ENCODE measurements around the gene MBOAT1. TPM values are rescaled to one million over a fixed set of nuclear protein-coding genes. Genes with fewer than 3 reads are reported as not detected.

MBOAT1 gene
- total RNA-seq, 2 experiments from 2014 or later: 5.4 to 6.4 TPM

DNA sequence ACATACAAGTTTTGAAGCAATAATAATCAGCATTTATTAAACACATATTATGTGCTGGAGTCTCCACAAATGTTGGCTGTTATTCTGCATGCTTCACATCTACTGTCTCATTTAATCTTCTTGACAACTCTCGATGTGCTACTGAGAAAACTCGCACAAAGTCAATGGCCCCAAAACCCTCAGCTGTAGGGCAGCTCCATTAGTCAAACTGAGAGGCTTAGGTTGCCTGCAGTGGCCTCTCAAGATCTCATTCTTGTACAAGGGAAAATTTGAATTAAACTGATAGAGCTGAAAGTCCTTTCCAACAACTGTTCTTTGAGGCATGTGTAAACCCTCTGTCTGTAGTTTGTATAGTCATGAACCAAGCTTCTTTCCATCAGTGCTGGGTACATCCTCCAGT lies 49.8 kb downstream of the MBOAT1 start:
- no peaks in the 10 kb centered on the region for H3K36me3 Mint-ChIP-seq (ENCODE audit: low read depth)
- intact Hi-C loops (cut with micrococcal nuclease): no loop called here
- no peaks in the 10 kb centered on the region for H3K4me1 Mint-ChIP-seq (ENCODE audit: low read depth)
- no peaks in the 10 kb centered on the region for H3K9me3 Mint-ChIP-seq
- TF ChIP-seq, protein P1, sequence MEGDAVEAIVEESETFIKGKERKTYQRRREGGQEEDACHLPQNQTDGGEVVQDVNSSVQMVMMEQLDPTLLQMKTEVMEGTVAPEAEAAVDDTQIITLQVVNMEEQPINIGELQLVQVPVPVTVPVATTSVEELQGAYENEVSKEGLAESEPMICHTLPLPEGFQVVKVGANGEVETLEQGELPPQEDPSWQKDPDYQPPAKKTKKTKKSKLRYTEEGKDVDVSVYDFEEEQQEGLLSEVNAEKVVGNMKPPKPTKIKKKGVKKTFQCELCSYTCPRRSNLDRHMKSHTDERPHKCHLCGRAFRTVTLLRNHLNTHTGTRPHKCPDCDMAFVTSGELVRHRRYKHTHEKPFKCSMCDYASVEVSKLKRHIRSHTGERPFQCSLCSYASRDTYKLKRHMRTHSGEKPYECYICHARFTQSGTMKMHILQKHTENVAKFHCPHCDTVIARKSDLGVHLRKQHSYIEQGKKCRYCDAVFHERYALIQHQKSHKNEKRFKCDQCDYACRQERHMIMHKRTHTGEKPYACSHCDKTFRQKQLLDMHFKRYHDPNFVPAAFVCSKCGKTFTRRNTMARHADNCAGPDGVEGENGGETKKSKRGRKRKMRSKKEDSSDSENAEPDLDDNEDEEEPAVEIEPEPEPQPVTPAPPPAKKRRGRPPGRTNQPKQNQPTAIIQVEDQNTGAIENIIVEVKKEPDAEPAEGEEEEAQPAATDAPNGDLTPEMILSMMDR (IDR thresholded peaks at IDR 0.05): no peak
- no peak for ATAC-seq
- POLR2A ChIA-PET: no interaction called here
- H3K4me3 Mint-ChIP-seq: no peak overlapping the region
- H3K27ac Mint-ChIP-seq: no peak overlapping the region
- CTCF ChIA-PET: interaction anchor here (1.4 kb wide), 1 partner anchor 36 kb away, joined by 3 read pairs; no protein-coding TSS in a partner anchor
- no peak for DNase-seq
- H3K27me3 Mint-ChIP-seq: no peaks in the 10 kb centered on the region

DNA sequence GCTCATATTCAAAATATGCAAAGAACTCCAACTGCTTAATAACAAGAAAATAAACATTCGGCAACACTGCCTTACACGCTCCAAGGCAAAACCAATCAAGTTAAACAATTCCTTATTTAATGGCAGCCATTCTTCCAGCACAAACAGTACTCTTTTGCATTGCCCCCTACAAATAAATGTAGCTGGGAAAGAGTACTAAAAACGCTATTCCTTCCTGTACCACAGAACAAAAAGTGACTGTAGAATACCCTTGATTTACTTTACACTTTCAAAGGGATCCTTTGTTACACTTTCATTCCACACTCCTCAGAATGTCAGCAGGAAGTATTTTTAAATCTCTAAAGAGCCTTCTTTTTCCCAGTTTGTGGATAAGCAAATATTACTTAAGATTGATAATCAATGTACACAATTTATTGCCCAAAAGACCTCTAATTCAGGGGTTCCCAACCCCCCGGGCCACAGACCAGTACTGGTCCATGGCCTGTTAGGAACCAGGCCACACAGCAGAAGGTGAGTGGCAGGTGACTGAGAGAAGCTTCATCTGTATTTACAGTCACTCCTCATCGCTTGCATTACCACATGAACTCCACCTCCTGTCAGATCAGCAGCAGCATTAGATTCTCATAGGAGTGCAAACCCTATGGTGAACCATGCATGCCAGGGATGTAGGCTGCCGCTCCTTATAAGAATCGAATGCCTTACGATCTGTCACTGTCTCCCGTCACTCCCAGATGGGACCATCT lies 51.6 kb downstream of the MBOAT1 start:
- no peak overlapping the region for H3K4me3 Mint-ChIP-seq
- H3K27ac Mint-ChIP-seq: no peak overlapping the region
- H3K36me3 Mint-ChIP-seq (ENCODE audit: low read depth): no peaks in the 10 kb centered on the region
- DNase-seq (no peak), ATAC-seq (no peak)
- no peaks in the 10 kb centered on the region for H3K27me3 Mint-ChIP-seq
- ChIA-PET CTCF (interaction anchor here (1.0 kb wide), 1 partner anchor 34 kb away, joined by 4 read pairs; no protein-coding TSS in a partner anchor), POLR2A (no interaction called here)
- no peaks in the 10 kb centered on the region for H3K9me3 Mint-ChIP-seq
- intact Hi-C loops (cut with micrococcal nuclease): no loop called here
- no peaks in the 10 kb centered on the region for H3K4me1 Mint-ChIP-seq (ENCODE audit: low read depth)
- TF ChIP-seq, protein P1 (IDR thresholded peaks at IDR 0.05): no peak

DNA sequence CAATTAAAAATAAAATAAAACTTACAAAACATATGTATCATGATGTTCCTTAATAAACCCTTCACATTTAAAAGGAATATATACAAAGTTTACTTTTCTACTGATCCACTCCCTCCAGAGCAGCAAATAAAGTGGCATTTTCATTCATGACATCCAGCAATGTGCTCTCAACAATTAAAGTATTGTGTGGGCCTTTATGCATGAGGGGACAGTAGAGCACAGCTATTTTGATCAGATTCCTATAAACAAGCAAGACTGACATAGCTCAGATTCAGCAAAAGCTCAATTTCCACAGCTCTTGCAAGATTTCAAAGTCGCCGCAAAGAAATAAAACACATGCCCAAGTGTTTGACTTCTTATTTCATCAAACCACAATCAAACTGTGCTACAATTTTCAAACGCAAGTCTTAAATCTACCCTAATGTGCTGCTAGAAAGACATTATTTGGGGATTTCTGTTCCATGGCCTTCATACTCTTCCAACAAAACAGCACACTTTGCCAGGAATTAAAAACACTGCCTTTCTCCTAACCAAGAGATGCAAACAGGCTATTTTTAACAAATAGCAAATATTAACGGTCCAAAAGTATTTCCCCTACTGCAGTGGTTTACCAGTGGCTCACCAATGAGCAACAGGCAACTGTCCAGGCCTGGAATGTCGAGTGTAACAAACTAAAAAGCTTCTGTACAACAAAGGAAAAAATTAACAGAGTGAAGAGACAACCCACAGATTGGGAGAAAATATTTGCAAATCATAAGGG lies 52.3 kb downstream of the MBOAT1 start:
- intact Hi-C loops (cut with micrococcal nuclease): no loop called here
- DNase-seq (no peak), ATAC-seq (no peak)
- POLR2A ChIA-PET: no interaction called here
- Mint-ChIP-seq H3K4me1 (ENCODE audit: low read depth) (no peaks in the 10 kb centered on the region), H3K36me3 (ENCODE audit: low read depth) (no peaks in the 10 kb centered on the region), H3K9me3 (no peaks in the 10 kb centered on the region), H3K4me3 (no peak overlapping the region), H3K27ac (no peak overlapping the region), H3K27me3 (no peaks in the 10 kb centered on the region)
- CTCF ChIA-PET: no interaction called here
- TF ChIP-seq, protein P1 (IDR thresholded peaks at IDR 0.05): no peak

DNA sequence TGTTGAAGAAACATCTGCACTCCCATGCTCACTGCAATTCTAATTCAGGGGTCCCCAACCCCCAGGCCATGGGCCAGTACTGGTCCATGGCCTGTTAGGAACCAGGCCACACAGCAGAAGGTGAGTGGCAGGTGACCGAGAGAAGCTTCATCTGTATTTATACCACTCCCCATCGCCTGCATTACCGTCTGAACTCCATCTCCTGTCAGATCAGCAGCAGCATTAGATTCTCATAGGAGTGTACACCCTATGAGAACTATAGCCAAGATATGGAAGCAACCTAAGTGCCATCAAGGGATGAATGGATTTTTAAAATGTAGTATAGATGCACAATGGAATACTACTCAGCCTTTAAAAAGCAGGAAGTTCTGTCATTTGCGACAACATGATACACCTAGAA lies 53.2 kb downstream of the MBOAT1 start:
- Mint-ChIP-seq H3K4me1 (ENCODE audit: low read depth) (no peaks in the 10 kb centered on the region), H3K27me3 (no peaks in the 10 kb centered on the region), H3K27ac (no peak overlapping the region), H3K4me3 (no peak overlapping the region), H3K9me3 (no peaks in the 10 kb centered on the region), H3K36me3 (ENCODE audit: low read depth) (no peaks in the 10 kb centered on the region)
- POLR2A ChIA-PET: no interaction called here
- TF ChIP-seq, protein P1 (IDR thresholded peaks at IDR 0.05): no peak
- ATAC-seq: no peak
- CTCF ChIA-PET: no interaction called here
- no peak for DNase-seq
- intact Hi-C loops (cut with micrococcal nuclease): no loop called here

DNA sequence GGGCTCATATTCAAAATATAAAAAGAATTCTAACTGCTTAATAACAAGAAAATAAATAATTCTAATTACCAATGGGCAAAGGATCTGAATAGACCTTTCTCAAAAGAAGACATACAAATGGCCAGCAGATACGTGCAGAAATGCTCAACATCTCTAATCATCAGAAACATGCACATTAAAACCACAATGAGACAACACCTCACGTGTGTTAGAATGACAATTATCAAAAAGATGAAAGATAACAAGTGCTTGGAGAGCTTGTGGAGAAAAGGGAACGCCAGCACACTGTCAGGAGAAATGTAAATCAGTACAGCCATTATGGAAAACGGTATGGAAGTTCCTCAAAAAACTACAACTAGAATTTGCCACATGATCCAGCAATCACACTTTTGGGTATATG lies 53.6 kb downstream of the MBOAT1 start:
- Mint-ChIP-seq H3K9me3 (no peaks in the 10 kb centered on the region), H3K27ac (no peak overlapping the region), H3K4me3 (no peak overlapping the region), H3K4me1 (ENCODE audit: low read depth) (no peaks in the 10 kb centered on the region), H3K36me3 (ENCODE audit: low read depth) (no peaks in the 10 kb centered on the region), H3K27me3 (no peaks in the 10 kb centered on the region)
- DNase-seq (no peak), ATAC-seq (no peak)
- intact Hi-C loops (cut with micrococcal nuclease): no loop called here
- TF ChIP-seq, protein P1 (IDR thresholded peaks at IDR 0.05): no peak
- POLR2A ChIA-PET: no interaction called here
- CTCF ChIA-PET: no interaction called here
